Fibroblast of pulmonary artery (primary cell): Measurements from ENCODE around the gene AREL1.

ENCODE experiments used
- DNase-seq: peaks from one replicate; pipeline ENCODE4 v3.0.0-alpha.2; 2010; ENCODE audit warnings: low read depth
- H3K4me3 ChIP-seq: replicated peaks from 2 replicates; pipeline ENCODE4 v1.5.1; 2011; ENCODE audit warnings: low read depth, mild to moderate bottlenecking, control low read depth, low read length, moderate library complexity
- CTCF ChIP-seq: IDR thresholded peaks from 2 replicates; pipeline ENCODE4 v1.5.1; 2011; ENCODE audit warnings: mild to moderate bottlenecking, control low read depth, low read length, inconsistent platforms; ENCODE audit errors: missing control alignments

The AREL1 gene

GRCh38 chr14:74613211-74613914, 99.5 kb downstream of the AREL1 start:
- TF ChIP-seq CTCF = no peak
- DNase-seq = no peak
- H3K4me3 ChIP-seq = no peak overlapping the region

DNA sequence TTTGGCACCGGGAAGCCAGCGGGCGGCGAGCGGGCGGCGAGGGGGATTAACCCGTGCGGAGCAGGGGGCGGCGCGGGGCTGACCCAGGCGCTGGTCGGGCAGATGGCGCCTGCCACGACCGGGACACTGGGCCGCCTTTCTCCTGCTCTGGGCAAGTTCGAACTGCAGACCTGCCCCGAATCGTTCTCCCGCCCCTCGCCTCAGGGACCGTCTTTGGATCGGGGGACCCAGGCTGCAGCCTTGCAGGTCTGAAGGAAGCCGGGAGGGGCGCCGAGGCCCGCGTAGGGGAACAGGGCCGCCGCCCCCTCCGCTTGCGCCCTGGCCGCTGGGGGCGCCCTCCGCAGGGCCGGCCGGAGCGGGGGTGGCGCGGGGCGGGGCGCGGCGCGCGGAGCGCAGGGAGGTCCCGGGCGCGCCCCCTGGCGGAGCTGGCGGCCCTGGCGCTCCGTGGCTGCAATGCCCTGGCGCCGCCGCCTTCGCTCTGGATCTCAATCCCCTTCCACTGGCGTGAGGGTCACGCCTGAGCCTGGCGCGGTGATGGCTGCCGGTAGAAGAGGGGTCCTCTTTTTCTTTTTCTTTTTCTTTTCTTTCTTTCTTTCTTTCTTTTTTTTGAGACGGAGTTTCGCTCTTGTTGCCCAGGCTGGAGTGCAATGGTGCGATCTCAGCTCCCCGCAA, 100.4 kb downstream of the AREL1 start:
- DNase-seq = peak; percentile 83
- peak overlapping the region; percentile 69 for H3K4me3 ChIP-seq
- peak; percentile 37 for TF ChIP-seq CTCF

DNA sequence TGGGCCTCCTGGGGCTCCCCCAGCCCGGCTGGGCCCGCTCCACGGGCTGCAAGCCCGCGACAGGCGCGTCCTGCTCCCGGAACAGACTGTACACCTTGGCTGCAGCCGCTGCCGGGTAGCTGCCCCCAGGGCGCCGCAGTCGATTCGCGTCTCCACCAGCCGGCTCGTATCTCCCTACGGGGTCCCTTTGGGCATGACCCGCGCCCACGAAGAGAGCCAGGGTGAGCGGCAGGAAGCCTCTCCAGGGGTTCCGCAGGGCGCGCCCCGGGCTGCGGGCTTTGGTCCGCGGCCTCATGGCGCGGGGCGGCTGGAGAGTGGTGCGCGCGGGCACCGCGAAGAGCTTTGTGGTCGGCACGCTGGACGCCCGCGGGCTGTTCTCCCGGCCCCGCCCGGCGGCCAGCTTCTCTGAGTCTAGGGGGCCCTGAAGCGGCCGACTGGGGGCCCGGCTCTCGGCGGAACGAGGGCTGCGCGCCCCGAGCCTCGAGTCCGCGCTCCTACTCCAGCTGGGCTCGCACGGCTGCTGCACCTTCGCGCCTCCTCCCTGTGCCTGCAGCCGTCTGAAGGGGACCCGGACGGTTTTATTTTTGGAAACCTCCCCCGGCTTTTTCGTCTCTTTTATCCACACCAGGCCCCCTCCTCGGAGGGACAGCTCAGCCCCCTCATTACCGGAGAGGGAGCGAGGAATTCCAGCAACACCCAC, 101.1 kb downstream of the AREL1 start, which contains the start of gene LTBP2:
LTBP2 (minus strand) TSS at position 588 of the 700 bp plus-strand sequence; CDS start at position 295, 293 bp downstream.
- H3K4me3 ChIP-seq = peak within 1 kb of the TSS; percentile 69
- TF ChIP-seq CTCF = no peak
- no peak for DNase-seq
